ENCODE measurements around the gene BCAP31.
"Not testable (repeated sequence)": the region's sequence is repeated elsewhere in the genome, so short reads cannot be mapped to it uniquely, and the experiment has no call there.

BCAP31 gene

DNA sequence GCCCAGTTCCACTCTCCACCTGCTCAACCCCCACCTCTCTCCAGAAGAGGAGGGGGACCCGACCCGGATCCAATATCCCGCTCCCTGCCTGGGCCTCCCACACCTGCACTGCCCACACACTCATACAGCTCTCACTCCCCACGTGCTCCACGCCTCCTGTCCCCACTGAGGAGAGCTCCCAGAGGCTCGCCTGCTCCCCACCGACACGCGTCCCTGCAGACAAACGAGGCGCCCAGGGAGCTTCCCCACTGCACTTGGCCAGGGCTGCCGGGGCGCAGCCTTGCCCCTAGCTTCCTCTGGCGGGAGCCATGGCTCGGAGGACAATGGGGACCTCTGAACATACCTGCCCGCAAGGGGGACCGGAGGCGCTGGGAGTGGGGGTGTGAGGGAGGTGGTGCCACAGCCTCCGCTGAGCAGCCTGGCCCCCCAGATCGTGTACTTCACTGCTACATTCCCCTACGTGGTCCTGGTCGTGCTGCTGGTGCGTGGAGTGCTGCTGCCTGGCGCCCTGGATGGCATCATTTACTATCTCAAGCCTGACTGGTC is 31.5 kb downstream of the BCAP31 start:
- Histone ChIP-seq H3K4me3 (no peak overlapping the region), H3K27ac (no peak overlapping the region)
- TF ChIP-seq, protein P1, sequence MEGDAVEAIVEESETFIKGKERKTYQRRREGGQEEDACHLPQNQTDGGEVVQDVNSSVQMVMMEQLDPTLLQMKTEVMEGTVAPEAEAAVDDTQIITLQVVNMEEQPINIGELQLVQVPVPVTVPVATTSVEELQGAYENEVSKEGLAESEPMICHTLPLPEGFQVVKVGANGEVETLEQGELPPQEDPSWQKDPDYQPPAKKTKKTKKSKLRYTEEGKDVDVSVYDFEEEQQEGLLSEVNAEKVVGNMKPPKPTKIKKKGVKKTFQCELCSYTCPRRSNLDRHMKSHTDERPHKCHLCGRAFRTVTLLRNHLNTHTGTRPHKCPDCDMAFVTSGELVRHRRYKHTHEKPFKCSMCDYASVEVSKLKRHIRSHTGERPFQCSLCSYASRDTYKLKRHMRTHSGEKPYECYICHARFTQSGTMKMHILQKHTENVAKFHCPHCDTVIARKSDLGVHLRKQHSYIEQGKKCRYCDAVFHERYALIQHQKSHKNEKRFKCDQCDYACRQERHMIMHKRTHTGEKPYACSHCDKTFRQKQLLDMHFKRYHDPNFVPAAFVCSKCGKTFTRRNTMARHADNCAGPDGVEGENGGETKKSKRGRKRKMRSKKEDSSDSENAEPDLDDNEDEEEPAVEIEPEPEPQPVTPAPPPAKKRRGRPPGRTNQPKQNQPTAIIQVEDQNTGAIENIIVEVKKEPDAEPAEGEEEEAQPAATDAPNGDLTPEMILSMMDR (IDR thresholded peaks at IDR 0.05): no peak
- DNase-seq (ENCODE audit: low spot score): no peak

DNA sequence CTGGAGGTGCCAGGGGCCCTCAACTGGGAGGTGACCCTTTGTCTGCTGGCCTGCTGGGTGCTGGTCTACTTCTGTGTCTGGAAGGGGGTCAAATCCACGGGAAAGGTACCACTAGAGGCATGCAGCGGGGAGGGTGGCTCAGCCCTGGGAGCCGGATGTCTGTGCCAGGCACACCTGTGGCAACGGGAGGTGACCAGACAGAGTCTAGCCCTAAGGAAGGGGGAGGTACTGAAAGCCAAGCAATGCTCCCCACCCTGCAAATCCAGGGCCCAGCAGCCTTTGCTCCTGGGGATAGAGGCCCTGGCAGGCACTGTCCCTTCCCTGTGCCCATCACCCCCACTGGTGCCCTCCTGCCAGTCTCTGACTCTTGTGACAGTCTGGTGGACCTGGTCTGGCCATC is 32.2 kb downstream of the BCAP31 start:
- DNase-seq (ENCODE audit: low spot score): no peak

DNA sequence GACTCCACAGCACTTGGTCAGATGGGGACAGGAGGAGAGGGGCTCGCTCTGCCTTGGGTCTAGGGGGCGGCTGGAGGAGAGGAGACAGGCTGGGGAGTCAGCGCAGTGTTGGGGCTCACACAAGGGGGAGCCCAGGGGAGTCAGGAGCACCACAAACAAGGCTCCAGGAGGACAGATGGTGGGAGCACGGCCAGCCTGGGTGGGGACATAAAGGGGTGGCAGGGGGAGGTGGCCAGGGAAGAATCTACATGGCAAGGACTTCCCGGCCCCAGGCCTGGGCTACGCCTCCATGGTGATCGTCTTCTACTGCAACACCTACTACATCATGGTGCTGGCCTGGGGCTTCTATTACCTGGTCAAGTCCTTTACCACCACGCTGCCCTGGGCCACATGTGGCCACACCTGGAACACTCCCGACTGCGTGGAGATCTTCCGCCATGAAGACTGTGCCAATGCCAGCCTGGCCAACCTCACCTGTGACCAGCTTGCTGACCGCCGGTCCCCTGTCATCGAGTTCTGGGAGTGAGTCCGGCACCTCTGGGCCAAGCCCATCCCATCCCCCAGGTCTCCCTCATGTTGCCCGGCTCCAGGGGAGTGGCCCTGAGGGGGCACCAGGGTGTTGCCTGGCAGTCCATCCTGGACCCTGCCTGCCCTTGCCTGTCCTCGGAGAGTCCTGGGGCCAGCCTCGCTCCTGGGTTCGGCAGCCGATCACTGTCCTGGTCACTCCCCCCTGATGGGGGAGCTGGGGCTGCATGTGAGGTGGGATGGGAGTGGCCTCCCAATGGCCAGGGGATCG is 33.0 kb downstream of the BCAP31 start:
- not testable (repeated sequence) for H3K27ac ChIP-seq; H3K4me3 ChIP-seq; DNase-seq (ENCODE audit: low spot score)

More for the DNA sequence above, 32.2 kb downstream of the BCAP31 start:
- H3K4me3 ChIP-seq: no peak overlapping the region
- no peak overlapping the region for H3K27ac ChIP-seq
- TF ChIP-seq, protein P1 (IDR thresholded peaks at IDR 0.05): no peak

DNA sequence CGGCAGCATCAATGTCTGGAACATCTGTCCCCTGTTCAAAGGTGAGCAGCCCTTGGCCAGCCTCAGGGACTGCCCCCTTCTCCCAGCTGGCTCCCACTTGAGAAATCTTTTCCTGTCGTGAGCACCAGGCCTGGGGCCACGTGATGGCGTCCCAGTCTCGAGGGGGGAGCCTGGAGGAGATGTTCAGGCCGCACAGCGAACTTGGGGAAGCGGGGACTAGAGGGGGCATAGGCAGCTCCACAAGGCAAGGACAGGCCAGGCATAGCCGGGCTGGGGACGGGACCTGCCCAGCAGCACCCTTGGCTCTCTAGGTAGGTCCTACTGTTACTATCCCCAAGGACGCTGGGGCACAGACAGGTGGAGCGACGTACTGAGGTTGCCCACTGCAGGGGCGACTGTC is 33.7 kb downstream of the BCAP31 start:
- TF ChIP-seq, protein P1 (IDR thresholded peaks at IDR 0.05): no peak
- Histone ChIP-seq H3K27ac (no peak overlapping the region), H3K4me3 (no peak overlapping the region)
- no peak for DNase-seq (ENCODE audit: low spot score)

DNA sequence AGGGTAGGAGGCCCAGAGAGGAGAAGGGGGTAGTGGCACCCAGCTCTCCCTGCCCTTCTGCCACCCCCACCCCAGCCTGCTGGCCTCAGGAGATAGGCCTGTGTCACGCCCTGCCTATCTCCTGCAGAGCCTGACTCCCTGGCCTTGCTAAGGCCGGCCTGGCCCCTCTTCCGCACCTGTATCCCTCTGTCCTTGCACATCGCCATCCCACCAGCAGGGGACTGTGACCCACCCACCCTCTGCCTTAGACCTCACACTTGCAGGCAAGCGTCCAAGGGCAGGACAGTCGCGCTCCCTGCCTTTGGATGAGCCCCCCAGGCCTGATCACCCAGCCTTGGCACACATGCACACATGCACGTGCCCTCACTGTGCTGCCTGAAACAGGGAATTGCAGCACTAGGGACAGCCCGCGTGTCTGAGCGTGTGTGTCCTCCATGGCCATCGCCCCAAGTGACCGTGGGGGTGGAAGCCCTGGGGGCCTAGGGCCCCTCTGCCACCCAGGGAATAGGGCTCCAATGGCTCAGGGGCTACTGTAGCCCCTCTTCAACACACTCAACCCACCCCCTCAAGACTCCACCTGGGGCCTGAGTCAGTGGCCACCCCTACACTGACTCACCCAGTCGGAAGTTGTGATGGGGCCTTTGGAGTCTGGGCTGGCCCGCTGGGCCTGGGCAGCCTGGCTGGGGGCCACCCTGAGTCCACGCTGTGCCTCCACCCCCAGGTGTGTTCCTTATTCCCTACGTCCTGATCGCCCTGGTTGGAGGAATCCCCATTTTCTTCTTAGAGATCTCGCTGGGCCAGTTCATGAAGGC is 34.3 kb downstream of the BCAP31 start:
- TF ChIP-seq, protein P1 (IDR thresholded peaks at IDR 0.05): no peak
- peak overlapping the region; percentile 77 for H3K4me3 ChIP-seq
- DNase-seq (ENCODE audit: low spot score): no peak
- peak overlapping the region in 1 of 2 donors; percentile 90 for H3K27ac ChIP-seq

DNA sequence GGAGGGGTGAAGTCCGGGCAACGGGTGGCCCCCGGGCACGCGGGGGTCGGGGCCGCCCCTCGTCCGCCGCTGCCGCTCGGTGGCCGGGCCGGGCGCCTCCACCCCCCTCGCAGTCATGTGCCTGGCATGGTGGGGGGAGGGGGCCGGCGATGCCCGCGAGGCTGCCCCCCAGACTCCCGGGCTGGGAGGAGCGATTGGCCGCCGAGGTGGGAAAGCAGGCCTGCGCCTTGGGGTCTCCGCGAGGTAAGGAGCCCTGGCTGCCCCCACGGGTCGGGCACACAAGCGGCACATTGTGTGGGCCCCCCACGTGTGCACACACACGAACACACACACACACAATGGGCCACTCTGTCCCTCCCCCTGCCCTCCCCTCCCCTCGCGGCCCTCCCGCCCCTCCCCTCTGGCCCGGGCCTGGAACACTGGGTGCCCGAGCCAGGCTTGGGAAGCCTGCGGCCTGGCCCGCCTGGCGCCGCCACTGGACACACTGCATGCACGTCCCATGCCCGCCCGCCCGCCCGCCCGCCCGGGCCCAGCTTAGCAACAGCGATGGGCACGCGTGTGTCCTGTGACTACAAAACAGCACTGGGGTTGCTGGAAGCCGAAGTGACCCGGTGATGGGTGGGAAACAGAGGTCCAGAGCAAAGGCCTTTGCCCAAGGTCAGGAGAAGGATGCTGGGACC is 35.1 kb downstream of the BCAP31 start:
- Histone ChIP-seq H3K27ac (peak overlapping the region; percentile 52 to 90), H3K4me3 (peak overlapping the region; percentile 77)
- DNase-seq (ENCODE audit: low spot score): no peak
- TF ChIP-seq, protein P1 (IDR thresholded peaks at IDR 0.05): no peak

DNA sequence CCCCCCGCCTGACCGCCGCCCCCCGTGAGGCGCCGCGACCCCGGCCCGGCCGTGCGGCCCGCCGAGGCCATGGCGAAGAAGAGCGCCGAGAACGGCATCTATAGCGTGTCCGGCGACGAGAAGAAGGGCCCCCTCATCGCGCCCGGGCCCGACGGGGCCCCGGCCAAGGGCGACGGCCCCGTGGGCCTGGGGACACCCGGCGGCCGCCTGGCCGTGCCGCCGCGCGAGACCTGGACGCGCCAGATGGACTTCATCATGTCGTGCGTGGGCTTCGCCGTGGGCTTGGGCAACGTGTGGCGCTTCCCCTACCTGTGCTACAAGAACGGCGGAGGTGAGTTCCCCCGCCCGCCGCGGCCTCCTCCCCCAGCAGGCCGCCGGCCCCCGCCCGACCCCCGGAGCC is 35.7 kb downstream of the BCAP31 start:
- TF ChIP-seq, protein P1 (IDR thresholded peaks at IDR 0.05): no peak
- DNase-seq (ENCODE audit: low spot score): no peak
- peak overlapping the region; percentile 77 for H3K4me3 ChIP-seq
- H3K27ac ChIP-seq: peak overlapping the region; percentile 52 to 90
